GM19240 (cell line): ENCODE data around the gene CAPZB.

Experiments used
- DNase-seq: peaks from one replicate; pipeline ENCODE4 v3.0.0; 2011; ENCODE audit warnings: low spot score; ENCODE audit not compliant: insufficient read length

The CAPZB gene

DNA sequence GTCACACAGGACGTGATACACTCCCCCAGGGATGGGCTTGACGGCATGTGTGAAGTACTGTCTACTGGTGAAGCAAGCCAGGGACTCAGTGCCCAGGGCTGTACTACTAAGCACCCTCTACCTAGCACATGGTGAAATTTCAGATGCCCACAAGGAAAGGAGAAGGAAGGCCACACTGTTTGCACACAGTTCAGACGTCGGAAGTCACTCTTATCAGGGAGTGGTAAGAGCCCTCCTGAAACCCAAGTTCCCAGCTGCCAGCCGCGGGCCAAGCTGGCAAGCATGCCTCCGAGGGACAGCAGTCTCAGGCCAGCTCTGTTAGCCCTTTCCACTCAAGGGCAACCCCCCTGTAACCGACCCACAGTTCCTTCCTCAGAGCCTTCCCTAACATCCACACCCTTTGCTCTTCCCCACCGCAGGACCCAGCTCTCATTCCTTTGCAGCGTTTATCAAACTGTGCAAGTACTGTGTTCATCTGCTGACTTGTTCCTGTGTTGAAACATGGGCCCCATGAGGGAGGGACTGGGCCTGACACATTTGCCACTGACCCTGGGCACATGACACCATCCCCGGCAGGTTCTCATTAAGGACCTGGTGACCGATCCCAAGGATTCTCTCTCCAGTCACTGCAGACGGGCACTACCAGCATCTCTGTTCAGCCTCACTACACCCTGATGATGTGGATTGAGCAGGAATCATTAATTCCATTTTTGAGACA is 114.7 kb downstream of the CAPZB start:
- no peak for DNase-seq

GRCh38 chr1:19369396-19370090 is 115.8 kb downstream of the CAPZB start:
- DNase-seq = no peak

GRCh38 chr1:19368964-19369363 is 116.4 kb downstream of the CAPZB start:
- DNase-seq = no peak

- DNase-seq = no peak
These were observed 117.3 kb downstream of the CAPZB start for GRCh38 chr1:19368050-19368449.

DNA sequence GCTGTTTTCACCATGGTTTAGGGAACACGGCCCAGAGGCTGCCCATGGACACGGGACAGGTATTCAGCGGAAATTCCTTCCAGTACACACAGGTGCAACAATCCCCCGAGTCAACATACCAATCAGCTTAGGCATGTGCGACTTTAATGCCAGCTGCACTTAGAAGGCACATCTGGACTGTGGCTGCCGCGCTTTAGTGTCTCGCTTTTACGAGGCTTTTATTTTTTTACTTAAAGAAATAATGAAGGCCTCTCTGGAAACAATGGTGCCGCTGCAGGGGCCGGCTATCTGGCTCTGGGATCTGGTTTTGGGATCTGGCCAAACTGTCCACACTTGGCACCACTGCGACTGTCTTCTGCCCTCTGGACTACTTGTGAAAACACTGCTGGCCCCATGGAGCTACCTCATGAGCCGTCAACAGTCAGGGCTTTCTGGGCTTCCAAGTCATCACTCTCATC is 117.7 kb downstream of the CAPZB start:
- no peak for DNase-seq

GRCh38 chr1:19366599-19367536 is 118.5 kb downstream of the CAPZB start:
- DNase-seq = no peak

- no peak for DNase-seq
These were observed 119.6 kb downstream of the CAPZB start for GRCh38 chr1:19365721-19366120.

DNA sequence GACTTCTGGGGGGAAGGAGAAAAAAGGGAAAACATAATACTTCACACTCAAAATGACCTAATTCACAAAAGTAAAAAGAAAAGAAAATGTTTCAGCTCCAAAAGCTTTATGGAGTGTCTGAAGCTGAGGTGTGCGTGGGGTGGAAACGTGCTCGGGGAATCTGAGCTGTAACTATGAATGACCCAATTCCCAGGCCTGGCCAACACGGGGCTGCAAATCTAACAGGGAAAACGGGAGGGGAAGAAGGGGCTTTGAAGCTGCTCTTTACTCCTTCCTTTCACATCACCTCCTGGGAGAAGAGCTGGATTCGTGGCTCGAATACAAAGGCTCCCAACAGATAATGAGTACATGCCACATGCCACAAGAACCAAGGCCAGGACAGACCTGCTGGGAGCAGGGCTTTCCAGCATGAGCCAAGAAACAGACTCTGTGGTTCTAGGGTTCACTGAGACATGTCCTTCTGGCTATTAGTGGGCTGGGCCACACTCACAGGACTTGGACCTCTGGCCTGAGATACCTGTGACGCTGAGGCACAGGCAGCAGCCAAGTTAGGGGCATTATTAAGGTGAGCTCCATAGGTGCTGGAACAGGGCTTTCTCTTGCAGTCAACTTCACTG is 121.7 kb downstream of the CAPZB start:
- no peak for DNase-seq

- DNase-seq = no peak
These were observed 123.7 kb downstream of the CAPZB start for GRCh38 chr1:19361611-19362147.

GRCh38 chr1:19360843-19361610 is 124.3 kb downstream of the CAPZB start:
- DNase-seq = no peak

GRCh38 chr1:19360432-19360831 is 124.9 kb downstream of the CAPZB start:
- DNase-seq = no peak

- DNase-seq = no peak
These were observed 125.3 kb downstream of the CAPZB start for GRCh38 chr1:19360016-19360415.

GRCh38 chr1:19359357-19359756 is 126.0 kb downstream of the CAPZB start:
- DNase-seq = no peak

GRCh38 chr1:19358710-19359109 is 126.6 kb downstream of the CAPZB start:
- no peak for DNase-seq

DNA sequence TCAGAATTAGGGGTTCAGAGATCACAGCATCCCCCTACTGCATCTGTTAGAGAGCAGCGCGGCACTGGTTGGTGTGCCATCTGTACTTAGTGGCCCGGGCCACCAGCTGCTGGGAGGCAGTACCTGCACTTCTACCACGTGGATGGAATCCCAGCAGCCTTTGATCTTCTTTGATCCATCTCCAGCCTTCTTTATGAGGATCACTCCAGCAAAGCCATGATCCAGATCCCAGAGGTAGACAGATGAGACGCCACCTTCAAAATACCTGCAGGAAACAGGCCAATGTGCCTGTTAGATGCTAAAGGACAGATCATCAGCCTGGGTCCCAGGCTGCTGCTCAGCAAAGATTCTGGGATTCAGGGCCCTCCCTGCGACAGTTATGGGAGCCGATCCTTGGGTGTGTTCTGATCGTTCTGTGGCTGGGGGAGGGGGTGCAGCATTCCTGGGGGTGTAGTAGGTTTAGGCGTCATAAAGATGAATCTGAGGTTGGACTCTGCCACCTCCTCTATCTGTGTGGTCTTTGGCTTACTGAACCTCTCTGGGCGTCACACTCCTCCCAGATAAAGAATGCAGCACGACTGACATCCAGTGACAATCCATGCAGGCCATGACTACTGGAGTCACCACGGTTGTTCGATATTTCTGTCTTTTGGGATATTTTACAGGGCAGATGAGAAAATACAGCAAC is 127.9 kb downstream of the CAPZB start:
- no peak for DNase-seq

GRCh38 chr1:19356266-19356665 is 129.1 kb downstream of the CAPZB start:
- no peak for DNase-seq

DNA sequence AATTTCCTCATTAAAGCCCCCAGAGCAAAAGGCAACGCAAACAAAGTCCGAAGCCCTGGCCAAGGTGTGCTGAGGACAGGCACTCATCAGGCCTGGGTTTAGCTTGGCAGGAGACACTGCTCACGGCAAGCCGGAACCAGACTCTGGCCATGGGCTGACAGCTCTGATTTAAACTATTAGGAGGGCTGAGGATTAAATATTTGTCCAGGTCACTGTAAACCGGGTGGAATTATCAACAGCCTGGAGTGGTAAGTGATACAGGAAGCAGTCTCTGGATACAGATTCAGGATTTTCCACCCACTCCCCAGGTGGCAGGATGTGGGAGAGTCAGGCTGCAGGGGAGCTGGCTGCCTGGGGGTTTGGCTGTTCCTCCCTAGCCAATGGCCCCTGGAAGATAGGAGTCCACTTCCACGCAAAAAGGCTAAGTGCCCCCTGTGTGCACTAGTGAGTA is 130.8 kb downstream of the CAPZB start:
- no peak for DNase-seq

DNA sequence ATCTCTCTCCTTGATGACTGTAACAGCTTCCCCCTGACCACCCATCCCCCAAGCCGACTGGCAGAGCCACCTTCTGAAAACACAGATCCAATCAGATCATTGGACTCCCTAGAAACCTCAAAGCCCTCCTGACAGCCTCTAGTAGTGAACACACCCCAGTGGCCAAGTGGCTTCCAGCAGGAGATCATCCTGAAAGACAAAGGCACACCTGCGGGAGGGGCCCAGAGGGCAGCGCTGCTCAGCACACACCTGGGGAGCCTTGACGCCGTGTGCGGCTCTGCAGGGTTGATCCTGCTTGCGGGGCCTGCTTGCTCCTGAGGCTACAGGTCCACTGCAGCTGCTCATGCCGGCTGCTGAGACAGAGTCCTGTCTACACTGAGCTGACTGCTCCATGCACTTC is 131.7 kb downstream of the CAPZB start:
- DNase-seq = no peak

- no peak for DNase-seq
These were observed 132.5 kb downstream of the CAPZB start for GRCh38 chr1:19352839-19353238.

DNA sequence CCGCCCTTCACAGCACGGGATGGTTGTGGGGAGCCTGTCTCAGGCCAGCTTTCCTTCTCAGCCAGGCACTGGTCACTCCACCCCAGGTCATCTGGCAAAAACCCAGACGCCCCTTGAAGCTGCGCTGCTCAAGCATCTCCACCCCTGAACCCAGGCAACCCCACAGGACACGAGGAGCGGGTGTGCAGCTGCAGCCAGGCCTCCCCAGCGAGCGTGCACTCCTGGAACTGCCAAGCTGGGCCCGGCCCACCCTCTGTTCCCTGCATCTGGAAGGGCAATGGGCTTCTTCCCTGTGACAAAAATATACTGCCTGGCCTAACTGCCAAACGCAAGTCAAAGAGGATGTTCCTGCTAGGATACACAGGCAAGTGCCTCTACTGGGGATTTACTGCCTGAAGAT is 133.5 kb downstream of the CAPZB start:
- DNase-seq = no peak
